ENCODE results near the gene BEAN1.

Gene BEAN1

GRCh38 chr16:66443269-66443652, 16.2 kb downstream of the BEAN1 start:
- DNase-seq (no peak), ATAC-seq (ENCODE audit: insufficient read depth, low read depth) (no peak)
- Histone ChIP-seq H3K4me1 (ENCODE audit: insufficient read depth, low read length) (no peaks in the 10 kb centered on the region), H3K27ac (ENCODE audit: low read length) (no peak overlapping the region), H4K20me1 (ENCODE audit: insufficient read depth, low read length) (no peaks in the 10 kb centered on the region), H3K36me3 (ENCODE audit: insufficient read depth, low read length) (no peaks in the 10 kb centered on the region), H3K4me3 (ENCODE audit: low read depth in 1 of 2, low read length in 2 of 2) (no peak overlapping the region), H3K9me3 (ENCODE audit: insufficient read depth, low read length, severe bottlenecking) (no peaks in the 10 kb centered on the region), H3K9ac (ENCODE audit: low read depth, low read length) (no peak overlapping the region), H3K79me2 (ENCODE audit: insufficient read depth, low read length) (no peaks in the 10 kb centered on the region), H2AFZ (ENCODE audit: low read depth, low read length) (no peak overlapping the region), H3K4me2 (ENCODE audit: insufficient read depth, low read length) (no peak overlapping the region), H3K27me3 (ENCODE audit: insufficient read depth, low read length, poor library complexity) (no peaks in the 10 kb centered on the region)
- TF ChIP-seq, protein P1, sequence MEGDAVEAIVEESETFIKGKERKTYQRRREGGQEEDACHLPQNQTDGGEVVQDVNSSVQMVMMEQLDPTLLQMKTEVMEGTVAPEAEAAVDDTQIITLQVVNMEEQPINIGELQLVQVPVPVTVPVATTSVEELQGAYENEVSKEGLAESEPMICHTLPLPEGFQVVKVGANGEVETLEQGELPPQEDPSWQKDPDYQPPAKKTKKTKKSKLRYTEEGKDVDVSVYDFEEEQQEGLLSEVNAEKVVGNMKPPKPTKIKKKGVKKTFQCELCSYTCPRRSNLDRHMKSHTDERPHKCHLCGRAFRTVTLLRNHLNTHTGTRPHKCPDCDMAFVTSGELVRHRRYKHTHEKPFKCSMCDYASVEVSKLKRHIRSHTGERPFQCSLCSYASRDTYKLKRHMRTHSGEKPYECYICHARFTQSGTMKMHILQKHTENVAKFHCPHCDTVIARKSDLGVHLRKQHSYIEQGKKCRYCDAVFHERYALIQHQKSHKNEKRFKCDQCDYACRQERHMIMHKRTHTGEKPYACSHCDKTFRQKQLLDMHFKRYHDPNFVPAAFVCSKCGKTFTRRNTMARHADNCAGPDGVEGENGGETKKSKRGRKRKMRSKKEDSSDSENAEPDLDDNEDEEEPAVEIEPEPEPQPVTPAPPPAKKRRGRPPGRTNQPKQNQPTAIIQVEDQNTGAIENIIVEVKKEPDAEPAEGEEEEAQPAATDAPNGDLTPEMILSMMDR (IDR thresholded peaks at IDR 0.05; ENCODE audit: borderline replicate concordance, extremely low read depth, low read length, poor library complexity, severe bottlenecking) = no peak
- no peak for TF ChIP-seq EZH2 (IDR thresholded peaks at IDR 0.05; ENCODE audit: borderline replicate concordance, low read depth, low read length, severe bottlenecking)

GRCh38 chr16:66444049-66444481, 17.0 kb downstream of the BEAN1 start:
- no peaks in the 10 kb centered on the region for H3K79me2 ChIP-seq (ENCODE audit: insufficient read depth, low read length)
- H3K9me3 ChIP-seq (ENCODE audit: insufficient read depth, low read length, severe bottlenecking) = no peaks in the 10 kb centered on the region
- no peak overlapping the region for H3K4me3 ChIP-seq (ENCODE audit: low read depth in 1 of 2, low read length in 2 of 2)
- no peaks in the 10 kb centered on the region for H4K20me1 ChIP-seq (ENCODE audit: insufficient read depth, low read length)
- no peak overlapping the region for H3K27ac ChIP-seq (ENCODE audit: low read length)
- H2AFZ ChIP-seq (ENCODE audit: low read depth, low read length) = no peak overlapping the region
- DNase-seq (no peak), ATAC-seq (ENCODE audit: insufficient read depth, low read depth) (no peak)
- H3K9ac ChIP-seq (ENCODE audit: low read depth, low read length) = no peak overlapping the region
- H3K4me1 ChIP-seq (ENCODE audit: insufficient read depth, low read length) = no peaks in the 10 kb centered on the region
- no peaks in the 10 kb centered on the region for H3K36me3 ChIP-seq (ENCODE audit: insufficient read depth, low read length)
- H3K27me3 ChIP-seq (ENCODE audit: insufficient read depth, low read length, poor library complexity) = no peaks in the 10 kb centered on the region
- H3K4me2 ChIP-seq (ENCODE audit: insufficient read depth, low read length) = no peak overlapping the region
- TF ChIP-seq, protein P1 (IDR thresholded peaks at IDR 0.05; ENCODE audit: borderline replicate concordance, extremely low read depth, low read length, poor library complexity, severe bottlenecking) = no peak
- no peak for TF ChIP-seq EZH2 (IDR thresholded peaks at IDR 0.05; ENCODE audit: borderline replicate concordance, low read depth, low read length, severe bottlenecking)

DNA sequence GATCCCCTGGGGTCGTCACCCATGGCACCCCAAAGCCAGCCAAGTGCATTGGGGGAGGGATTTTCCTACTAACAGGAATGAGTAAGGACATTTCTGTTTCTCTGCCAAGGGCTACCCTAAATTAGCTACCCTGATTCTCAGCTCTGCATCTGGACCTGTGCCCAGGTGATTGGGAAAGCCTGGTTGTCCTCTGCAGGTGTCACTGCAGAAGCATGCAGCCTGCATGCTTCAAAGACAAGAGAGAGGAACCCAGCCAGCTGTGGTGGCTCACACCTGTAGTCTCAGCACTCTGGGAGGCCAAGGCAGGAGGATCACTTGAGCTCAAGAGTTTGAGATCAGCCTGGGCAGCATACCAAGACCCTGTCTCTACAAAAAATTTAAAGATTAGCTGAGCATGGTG, 19.6 kb downstream of the BEAN1 start:
- Histone ChIP-seq H4K20me1 (ENCODE audit: insufficient read depth, low read length) (no peaks in the 10 kb centered on the region), H3K79me2 (ENCODE audit: insufficient read depth, low read length) (no peaks in the 10 kb centered on the region), H3K27ac (ENCODE audit: low read length) (no peak overlapping the region), H3K4me1 (ENCODE audit: insufficient read depth, low read length) (no peaks in the 10 kb centered on the region), H3K9me3 (ENCODE audit: insufficient read depth, low read length, severe bottlenecking) (no peaks in the 10 kb centered on the region), H3K27me3 (ENCODE audit: insufficient read depth, low read length, poor library complexity) (no peaks in the 10 kb centered on the region), H3K9ac (ENCODE audit: low read depth, low read length) (no peak overlapping the region), H3K4me3 (ENCODE audit: low read depth in 1 of 2, low read length in 2 of 2) (no peak overlapping the region), H2AFZ (ENCODE audit: low read depth, low read length) (no peak overlapping the region), H3K36me3 (ENCODE audit: insufficient read depth, low read length) (no peaks in the 10 kb centered on the region), H3K4me2 (ENCODE audit: insufficient read depth, low read length) (no peak overlapping the region)
- DNase-seq = no peak
- TF ChIP-seq EZH2 (IDR thresholded peaks at IDR 0.05; ENCODE audit: borderline replicate concordance, low read depth, low read length, severe bottlenecking) = no peak
- TF ChIP-seq, protein P1 (IDR thresholded peaks at IDR 0.05; ENCODE audit: borderline replicate concordance, extremely low read depth, low read length, poor library complexity, severe bottlenecking) = no peak
- no peak for ATAC-seq (ENCODE audit: insufficient read depth, low read depth)

DNA sequence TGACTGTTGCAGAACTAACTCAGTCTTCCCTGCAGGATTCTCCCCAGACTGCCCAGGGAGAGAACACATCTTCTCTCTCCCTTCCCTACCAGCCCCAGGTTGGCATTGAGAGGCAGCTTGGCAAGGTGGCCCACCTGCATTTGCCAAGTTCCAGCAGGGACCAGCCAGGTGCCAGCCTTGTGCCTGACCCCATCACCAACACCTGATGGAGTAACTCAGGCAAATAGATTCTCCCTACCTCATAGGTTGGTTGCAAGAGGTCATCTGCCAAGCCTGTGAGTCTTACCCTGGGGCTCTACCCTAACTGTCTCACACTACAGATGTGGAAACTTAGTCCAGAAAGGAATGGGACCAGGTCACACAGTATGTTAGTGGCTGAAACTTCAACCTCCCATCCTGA, 20.4 kb downstream of the BEAN1 start:
- Histone ChIP-seq H3K4me2 (ENCODE audit: insufficient read depth, low read length) (no peak overlapping the region), H4K20me1 (ENCODE audit: insufficient read depth, low read length) (no peaks in the 10 kb centered on the region), H3K4me3 (ENCODE audit: low read depth in 1 of 2, low read length in 2 of 2) (no peak overlapping the region), H3K27ac (ENCODE audit: low read length) (no peak overlapping the region), H3K27me3 (ENCODE audit: insufficient read depth, low read length, poor library complexity) (no peaks in the 10 kb centered on the region), H3K4me1 (ENCODE audit: insufficient read depth, low read length) (no peaks in the 10 kb centered on the region), H2AFZ (ENCODE audit: low read depth, low read length) (no peak overlapping the region), H3K9ac (ENCODE audit: low read depth, low read length) (no peak overlapping the region), H3K36me3 (ENCODE audit: insufficient read depth, low read length) (no peaks in the 10 kb centered on the region), H3K9me3 (ENCODE audit: insufficient read depth, low read length, severe bottlenecking) (no peaks in the 10 kb centered on the region), H3K79me2 (ENCODE audit: insufficient read depth, low read length) (no peaks in the 10 kb centered on the region)
- DNase-seq (no peak), ATAC-seq (ENCODE audit: insufficient read depth, low read depth) (no peak)
- no peak for TF ChIP-seq EZH2 (IDR thresholded peaks at IDR 0.05; ENCODE audit: borderline replicate concordance, low read depth, low read length, severe bottlenecking)
- TF ChIP-seq, protein P1 (IDR thresholded peaks at IDR 0.05; ENCODE audit: borderline replicate concordance, extremely low read depth, low read length, poor library complexity, severe bottlenecking) = no peak
